H1 (cell line): ENCODE results near the gene PALM2AKAP2. TPM values are rescaled to one million over a fixed set of nuclear protein-coding genes. Genes with fewer than 3 reads are reported as not detected.

Experiments used
- CTCF ChIA-PET: fragments of 300-600 bp; sonication (Branson Sonifier 250); formaldehyde crosslinking; loops from one replicate; lab custom pipeline; 2021; ENCODE audit not compliant: partially characterized antibody; lab: Charles Lee
- POLR2A ChIA-PET: fragments of 300-600 bp; sonication (Branson Sonifier 250); formaldehyde crosslinking; loops from one replicate; lab custom pipeline; 2021; ENCODE audit warnings: inconsistent platforms; ENCODE audit not compliant: partially characterized antibody; lab: Charles Lee
- DNase-seq, 2 experiments: peaks; one replicate each; pipeline versions ENCODE4 v3.0.0 to v3.0.0-alpha.2; 2010 to 2022; ENCODE audit warnings: low spot score in 2 of 2, low read depth in 1 of 2, mixed read lengths in 1 of 2
- FAIRE-seq: peaks from 2 replicates; lab custom pipeline; 2011; peaks lifted over from hg19 to GRCh38; lab: Jason Lieb, UNC
- H2AFZ ChIP-seq: 2 replicates; pipeline ENCODE4 v1.8.1; 2012; ENCODE audit warnings: low read length, inconsistent platforms
- H2AK5ac ChIP-seq: 2 replicates; pipeline ENCODE4 v1.6.1; 2013; ENCODE audit warnings: low read depth, low read length
- H2BK120ac ChIP-seq: replicated peaks from 2 replicates; pipeline ENCODE3; 2013; ENCODE audit warnings: low read depth, low read length, inconsistent platforms
- H2BK12ac ChIP-seq: 2 replicates; pipeline ENCODE4 v1.6.1; 2013; ENCODE audit warnings: low read depth, low read length
- H2BK15ac ChIP-seq: 2 replicates; pipeline ENCODE4 v1.6.1; 2013; ENCODE audit warnings: low read length
- H2BK20ac ChIP-seq: 2 replicates; pipeline ENCODE4 v1.6.1; 2013; ENCODE audit warnings: low read length
- H2BK5ac ChIP-seq: 2 replicates; pipeline ENCODE4 v1.6.1; 2013; ENCODE audit warnings: low read depth, low read length
- H3K14ac ChIP-seq: 2 replicates; pipeline ENCODE4 v1.6.1; 2013; ENCODE audit warnings: inconsistent platforms; ENCODE audit not compliant: insufficient read length
- H3K18ac ChIP-seq: 2 replicates; pipeline ENCODE4 v1.6.1; 2013; ENCODE audit warnings: low read length; ENCODE audit errors: extremely low read depth
- H3K23ac ChIP-seq: 2 replicates; pipeline ENCODE4 v1.6.1; 2013; ENCODE audit warnings: inconsistent platforms; ENCODE audit not compliant: insufficient read length
- H3K23me2 ChIP-seq: 2 replicates; pipeline ENCODE4 v1.6.1; 2013; ENCODE audit warnings: low read depth, low read length
- H3K27ac ChIP-seq: 2 replicates; pipeline ENCODE4 v1.6.1; 2011; ENCODE audit warnings: low read depth, low read length, inconsistent platforms
- H3K27me3 ChIP-seq, 4 experiments: replicated peaks in 1 of 4; 1 replicate in 1 of 4; 2 replicates in 3 of 4; pipeline versions ENCODE4 v1.6.1 to v1.8.1; 2011 to 2013; ENCODE audit warnings: low read length in 3 of 4, mild to moderate bottlenecking in 3 of 4, inconsistent platforms in 2 of 4, mixed read lengths in 2 of 4, moderate library complexity in 1 of 4; ENCODE audit not compliant: control insufficient read depth in 3 of 4, insufficient read depth in 3 of 4; ENCODE audit errors: extremely low read depth in 1 of 4
- H3K36me3 ChIP-seq, 4 experiments: 2 replicates each; pipeline versions ENCODE4 v1.6.1 to v1.8.1; 2011 to 2013; ENCODE audit warnings: mild to moderate bottlenecking in 4 of 4, low read length in 3 of 4, moderate library complexity in 2 of 4, control low read depth in 1 of 4, inconsistent platforms in 1 of 4; ENCODE audit not compliant: insufficient read depth in 4 of 4, control insufficient read depth in 2 of 4
- H3K4ac ChIP-seq: replicated peaks from 2 replicates; pipeline ENCODE3; 2013; ENCODE audit warnings: low read length, low read depth, mixed read lengths, inconsistent platforms; ENCODE audit not compliant: insufficient read length
- H3K4me1 ChIP-seq, 4 experiments: replicated peaks in 1 of 4; 1 replicate in 1 of 4; 2 replicates in 3 of 4; pipeline versions ENCODE4 v1.6.1 to v1.8.1; 2011 to 2013; ENCODE audit warnings: low read length in 3 of 4, inconsistent platforms in 2 of 4, mixed read lengths in 1 of 4; ENCODE audit not compliant: insufficient read depth in 4 of 4, control insufficient read depth in 3 of 4
- H3K4me2 ChIP-seq, 2 experiments: 2 replicates each; pipeline versions ENCODE4 v1.6.1 to v1.8.1; 2011 to 2013; ENCODE audit warnings: low read depth in 2 of 2, low read length in 2 of 2, control low read depth in 1 of 2, inconsistent platforms in 1 of 2, mild to moderate bottlenecking in 1 of 2; ENCODE audit not compliant: insufficient read depth in 1 of 2
- H3K4me3 ChIP-seq, 4 experiments: fragments of 200-600, 300-600 bp in 1 of 4; sonication (generic), shearing (Covaris generic), sonication (Bioruptor Twin) in 1 of 4; 2 replicates each; pipeline versions ENCODE4 v1.5.1 to v1.8.1; 2011 to 2016; ENCODE audit warnings: low read length in 4 of 4, low read depth in 3 of 4, control low read depth in 2 of 4, inconsistent platforms in 2 of 4, mild to moderate bottlenecking in 2 of 4, mixed read lengths in 1 of 4, moderate library complexity in 1 of 4; ENCODE audit not compliant: insufficient read depth in 2 of 4; ENCODE audit errors: extremely low read depth in 1 of 4
- H3K56ac ChIP-seq: replicated peaks from 2 replicates; pipeline ENCODE3; 2013; ENCODE audit warnings: low read depth, mild to moderate bottlenecking, mixed read lengths, low read length, inconsistent platforms; ENCODE audit not compliant: insufficient read length
- H3K79me1 ChIP-seq: 2 replicates; pipeline ENCODE4 v1.6.1; 2013; ENCODE audit warnings: low read depth, low read length, control low read depth
- H3K79me2 ChIP-seq, 2 experiments: 2 replicates each; pipeline versions ENCODE4 v1.6.1 to v1.8.1; 2012 to 2013; ENCODE audit warnings: low read length in 2 of 2, mild to moderate bottlenecking in 2 of 2, inconsistent platforms in 1 of 2; ENCODE audit not compliant: insufficient read depth in 2 of 2, control insufficient read depth in 1 of 2
- H3K9ac ChIP-seq, 4 experiments: replicated peaks in 1 of 4; 1 replicate in 1 of 4; 2 replicates in 3 of 4; pipeline versions ENCODE4 v1.6.1 to v1.8.1; 2011 to 2013; ENCODE audit warnings: low read depth in 3 of 4, low read length in 3 of 4, control low read depth in 2 of 4, mild to moderate bottlenecking in 2 of 4, moderate library complexity in 2 of 4, inconsistent platforms in 1 of 4; ENCODE audit errors: extremely low read depth in 1 of 4
- H3K9me3 ChIP-seq, 2 experiments: 2 replicates each; pipeline versions ENCODE4 v1.6.1 to v1.8.1; 2012 to 2013; ENCODE audit warnings: mild to moderate bottlenecking in 2 of 2, moderate library complexity in 2 of 2, control low read depth in 1 of 2, inconsistent platforms in 1 of 2, low read depth in 1 of 2, low read length in 1 of 2, mixed read lengths in 1 of 2; ENCODE audit not compliant: insufficient read depth in 2 of 2
- H4K20me1 ChIP-seq, 2 experiments: replicated peaks in 1 of 2; 2 replicates each; pipeline versions ENCODE3 to v1.8.1; 2011 to 2013; ENCODE audit warnings: inconsistent platforms in 2 of 2, low read length in 2 of 2, mild to moderate bottlenecking in 1 of 2; ENCODE audit not compliant: insufficient read depth in 2 of 2, control insufficient read depth in 1 of 2
- H4K5ac ChIP-seq: 2 replicates; pipeline ENCODE4 v1.6.1; 2013; ENCODE audit warnings: low read length, low read depth, mixed read lengths, inconsistent platforms; ENCODE audit not compliant: insufficient read length
- H4K8ac ChIP-seq: 2 replicates; pipeline ENCODE4 v1.8.0; 2013; ENCODE audit warnings: mild to moderate bottlenecking, moderate library complexity, low read length, inconsistent platforms; ENCODE audit not compliant: insufficient read depth; ENCODE audit errors: extremely low read depth
- H4K91ac ChIP-seq: replicated peaks from 2 replicates; pipeline ENCODE3; 2013; ENCODE audit warnings: low read length, mixed read lengths, inconsistent platforms; ENCODE audit not compliant: insufficient read length
- CBX8 ChIP-seq: fragments of 300-800, 300-1000 bp; sonication (generic); IDR thresholded peaks from 2 replicates; pipeline ENCODE4 v1.7.1; 2016; ENCODE audit warnings: low read depth, low read length, borderline replicate concordance
- FOSL1 ChIP-seq: IDR thresholded peaks from 2 replicates; pipeline ENCODE4 v1.6.1; 2011; ENCODE audit warnings: mild to moderate bottlenecking, low read depth, low read length, moderate library complexity; ENCODE audit not compliant: insufficient read depth
- JUND ChIP-seq: IDR thresholded peaks from 2 replicates; pipeline ENCODE4 v1.6.1; 2011; ENCODE audit warnings: mild to moderate bottlenecking, improper control_type of control experiment, low read length
- MAFK ChIP-seq: IDR thresholded peaks from 2 replicates; pipeline ENCODE4 v1.6.1; 2012; ENCODE audit warnings: low read depth, mild to moderate bottlenecking, improper control_type of control experiment, low read length
- SUZ12 ChIP-seq: fragments of 200-600 bp; sonication (generic); IDR thresholded peaks from 2 replicates; pipeline ENCODE4 v1.6.1; 2012; ENCODE audit warnings: mild to moderate bottlenecking, inconsistent platforms, low read length, moderate library complexity, mixed read lengths
- USF2 ChIP-seq: IDR thresholded peaks from 2 replicates; pipeline ENCODE4 v1.6.1; 2011; ENCODE audit warnings: low read length, improper control_type of control experiment
- WGBS, 2 experiments: shearing (Covaris generic) in 1 of 2; methylation state at CpG; one replicate each; pipeline versions ENCODE4 v1.1.6 to v1.1.7; 2013 to 2015; ENCODE audit warnings: low lambda C conversion rate in 2 of 2, mixed read lengths in 2 of 2, inconsistent platforms in 1 of 2, low coverage in 1 of 2, missing lambda C conversion rate in 1 of 2; ENCODE audit not compliant: insufficient replicate concordance in 2 of 2, insufficient coverage in 1 of 2, insufficient read length in 1 of 2; ENCODE audit errors: extremely low coverage in 1 of 2, missing lambda C conversion rate in 1 of 2; 5-methylcytosine and 5-hydroxymethylcytosine counted together
- polyA plus RNA-seq, 7 experiments: library from polyadenylated mRNA; depleted of rRNA in 3 of 7; stranded (reverse) in 5 of 7; unstranded in 2 of 7; fragments of >200 nt in 5 of 7; fragments of 200-250 nt in 2 of 7; gene quantifications; 1 replicate in 5 of 7; 2 replicates in 1 of 7; 4 replicates in 1 of 7; pipeline versions ENCODE4 v1.2.1 to v1.2.3, GENCODE V29; 2011 to 2013; ENCODE audit warnings: missing spikeins in 2 of 7, mixed read lengths in 2 of 7
- total RNA-seq: library from RNA; stranded (reverse); fragmentation: NEBNext Ultra II Directional; extraction: Animal tissue kit (Norgen Biotek cat#: 25700); gene quantifications from 2 replicates; pipeline ENCODE4 v1.2.1, GENCODE V29; 2021

PALM2AKAP2 gene
- total and polyA plus RNA-seq, 2 of the 8 experiments (the other 6 are each of a cell fraction or from before 2014, with no cell fraction given) = 0.38 to 20.5 TPM

DNA sequence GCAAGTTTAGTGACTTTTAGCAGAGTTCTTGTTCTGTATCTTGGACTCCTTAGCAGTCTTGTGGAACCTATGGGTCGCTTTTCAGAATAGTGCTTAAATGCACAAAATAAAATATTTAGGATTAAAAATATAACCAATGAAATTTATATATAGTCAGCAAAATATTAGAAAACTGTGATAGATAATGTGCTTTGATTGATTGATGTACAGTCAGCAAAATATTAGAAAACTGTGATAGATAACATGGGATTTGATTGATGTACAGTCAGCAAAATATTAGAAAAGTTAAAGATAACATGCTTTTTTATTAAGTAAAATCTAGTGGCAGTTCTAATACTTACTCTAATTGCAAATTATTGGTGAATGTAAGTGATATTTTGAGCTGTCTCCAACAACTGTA is 16.1 kb downstream of the PALM2AKAP2 start:
- FAIRE-seq (no peak), DNase-seq (no peak)
- Histone ChIP-seq H3K27ac (no peak overlapping the region), H2BK20ac (no peak overlapping the region), H3K4ac (no peak overlapping the region), H2BK12ac (no peak overlapping the region), H4K91ac (no peak overlapping the region), H4K8ac (no peak overlapping the region), H3K56ac (no peak overlapping the region), H3K23ac (no peak overlapping the region), H3K27me3 (no peaks in the 10 kb centered on the region), H2BK120ac (no peak overlapping the region), H3K9ac (no peak overlapping the region), H3K36me3 (no peaks in the 10 kb centered on the region), H4K5ac (no peak overlapping the region), H3K23me2 (no peaks in the 10 kb centered on the region), H3K79me2 (no peaks in the 10 kb centered on the region), H4K20me1 (no peaks in the 10 kb centered on the region), H3K14ac (no peak overlapping the region), H3K9me3 (no peaks in the 10 kb centered on the region), H2AK5ac (no peak overlapping the region), H2BK15ac (no peak overlapping the region), H2BK5ac (no peak overlapping the region), H3K4me2 (no peak overlapping the region), H3K4me1 (no peaks in the 10 kb centered on the region), H2AFZ (no peak overlapping the region), H3K79me1 (0 out of 2 replicates have a peak, but pooled peaks cover 6% of the 10 kb centered on the region), H3K4me3 (no peak overlapping the region), H3K18ac (no peak overlapping the region)
- ChIA-PET POLR2A (no interaction called here), CTCF (interaction anchor here (2.0 kb wide), 1 partner anchor 21 kb away, joined by 9 read pairs; no protein-coding TSS in a partner anchor)
- TF ChIP-seq FOSL1 (no peak), JUND (no peak), USF2 (no peak), MAFK (peak; percentile 12; the same call in 1 of the 2 replicates), CBX8 (no peak), SUZ12 (no peak)
- 93% methylated on average over 1 of the region's 1 CpG; no CpG with 5 or more reads in 1 of the 2 experiments for WGBS, 2 experiments
